Tibial nerve (tissue), 4 donors: ENCODE data around the gene GSTM3. TPM values are rescaled to one million over a fixed set of nuclear protein-coding genes. Genes with fewer than 3 reads are reported as not detected.

Source experiments
- total RNA-seq, 4 donors: library from RNA; depleted of rRNA; stranded (reverse); fragments of >200 nt; gene quantifications; one replicate each; pipeline ENCODE4 v1.1.0, GENCODE V29; 2016

The GSTM3 gene
- total RNA-seq, 4 donors from 2014 or later = 37.2 to 134 (median 79.7) TPM

Other genes starting within 250 kb of the GSTM3 start
- gene CYB561D1, start 246.9 kb downstream of the GSTM3 start, total RNA-seq = 1 to 10 TPM; 4.4 to 8.4 (median 5.6) TPM
- 10 to 100 TPM in 1 of 4 donors, 1 to 10 TPM in 3; 8.1 to 10.3 (median 8.4) TPM for gene AMIGO1, start 231.3 kb downstream of the GSTM3 start, total RNA-seq
- under 1 TPM in 2 of 4 donors, not detected in 2; 0.59 to 0.60 TPM for gene GPR61, start 201.2 kb downstream of the GSTM3 start, total RNA-seq
- 1 to 10 TPM; 4.0 to 6.3 (median 5.1) TPM for gene GNAI3, start 192.4 kb downstream of the GSTM3 start, total RNA-seq
- not detected for gene GNAT2, start 121.4 kb downstream of the GSTM3 start, total RNA-seq
- gene AMPD2, start 121.2 kb downstream of the GSTM3 start, total RNA-seq = 100 to 1,000 TPM in 2 of 4 donors, 10 to 100 TPM in 2; 70.6 to 113 (median 94.7) TPM
- 10 to 100 TPM; 16.3 to 47.0 (median 35.2) TPM for gene GSTM4, start 84.9 kb downstream of the GSTM3 start, total RNA-seq
- gene GSTM2, start 73.0 kb downstream of the GSTM3 start, total RNA-seq = 100 to 1,000 TPM in 2 of 4 donors, 10 to 100 TPM in 2; 87.1 to 120 (median 103) TPM
- 10 to 100 TPM in 1 of 4 donors, not detected in 3; 14.1 TPM for gene GSTM1, start 53.2 kb downstream of the GSTM3 start, total RNA-seq
- 1 to 10 TPM; 1.1 to 9.2 (median 2.8) TPM for gene GSTM5, start 28.8 kb downstream of the GSTM3 start, total RNA-seq
- not detected for gene EPS8L3, start 22.9 kb upstream of the GSTM3 start, total RNA-seq
- 100 to 1,000 TPM in 2 of 4 donors, 10 to 100 TPM in 2; 66.8 to 124 (median 90.8) TPM for gene CSF1, start 169.8 kb upstream of the GSTM3 start, total RNA-seq
- gene AHCYL1, start 243.7 kb upstream of the GSTM3 start, total RNA-seq = 10 to 100 TPM; 45.4 to 76.3 (median 55.6) TPM